ENCODE results near the gene RASGRF2. TPM values are rescaled to one million over a fixed set of nuclear protein-coding genes. Genes with fewer than 3 reads are reported as not detected.
"Not testable (repeated sequence)": the region's sequence is repeated elsewhere in the genome, so short reads cannot be mapped to it uniquely, and the experiment has no call there.

The RASGRF2 gene
- total and polyA plus RNA-seq, 10 donors, result 0.74 to 13.9 (median 8.8) TPM

DNA sequence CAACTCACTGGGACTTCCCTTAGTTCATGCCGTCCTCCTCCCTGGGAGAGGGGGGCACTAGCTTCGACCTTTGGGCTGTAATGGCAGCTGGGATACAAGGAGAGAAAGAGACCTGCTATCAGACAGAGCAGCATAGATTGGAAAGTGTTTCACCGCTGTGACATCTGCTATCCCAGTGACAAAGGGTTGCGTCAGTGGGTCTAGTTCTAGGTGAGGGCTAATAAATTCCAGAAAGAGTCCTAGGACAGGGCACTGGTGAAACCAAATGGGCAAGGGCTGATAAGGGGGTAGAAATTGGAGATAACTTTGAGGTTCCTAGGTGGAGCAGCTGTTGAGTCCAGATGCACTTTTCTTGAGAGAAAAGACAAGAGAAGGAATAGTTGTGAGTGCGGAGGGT, 62.5 kb downstream of the RASGRF2 start:
- Histone ChIP-seq H3K36me3 (no peaks in the 10 kb centered on the region), H3K4me3 (no peak overlapping the region)
- intact Hi-C loops (cut with DNase I; ENCODE audit: low total_unique reads), result no loop called here

DNA sequence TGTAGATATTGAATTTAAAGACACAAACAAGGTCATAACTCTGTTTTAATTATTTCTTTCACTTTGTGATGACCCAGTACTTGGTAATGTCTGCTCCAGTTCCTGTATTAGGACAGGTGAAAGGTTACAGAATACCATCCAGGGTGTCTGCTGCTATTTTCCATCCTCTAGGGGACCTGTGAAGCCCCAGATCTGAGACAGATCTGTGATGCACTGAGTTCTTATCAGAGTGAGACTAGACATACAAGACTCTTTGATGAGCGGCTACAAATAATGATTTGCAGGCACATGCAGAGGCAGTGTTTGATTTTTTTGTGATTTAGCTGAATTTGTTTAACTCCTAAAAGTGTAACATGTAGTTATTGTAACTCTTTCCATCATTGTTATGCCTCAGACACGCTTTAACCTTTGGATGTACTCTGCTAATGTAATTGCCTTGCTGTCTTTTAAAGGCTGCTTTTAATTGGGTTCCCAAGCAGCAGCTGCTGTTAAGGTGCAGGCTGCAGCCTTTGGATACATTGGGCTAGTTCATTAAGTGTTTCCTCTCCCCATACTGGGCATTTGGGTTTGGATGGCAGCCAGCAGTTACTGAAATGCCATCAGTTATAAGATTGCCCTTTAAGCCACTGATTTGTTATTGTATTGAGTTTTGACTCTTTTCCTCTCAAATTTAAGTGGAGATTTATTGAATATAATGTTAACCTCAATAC, 63.3 kb downstream of the RASGRF2 start:
- Histone ChIP-seq H3K27ac (no peak overlapping the region), H3K9me3 (no peaks in the 10 kb centered on the region), H3K4me3 (no peak overlapping the region), H3K4me1 (peaks cover 0 to 12% (median 0%) of the 10 kb centered on the region in 6 donors), H3K36me3 (no peaks in the 10 kb centered on the region), H3K27me3 (replicated peaks in 1 of 7) (peaks cover 0 to 3% (median 0%) of the 10 kb centered on the region in 7 donors)
- TF ChIP-seq CTCF (IDR thresholded peaks at IDR 0.05 in 8 of 11, conservative IDR thresholded peaks at IDR 0.05 in 3 of 11), result no peak
- TF ChIP-seq POLR2AphosphoS5 (IDR thresholded peaks at IDR 0.05), result no peak
- TF ChIP-seq POLR2A (IDR thresholded peaks at IDR 0.05), result no peak
- WGBS, 5 donors, result 74 to 92% (median 85%) methylated on average over 2 of the region's 2 CpGs
- intact Hi-C loops (cut with DNase I; ENCODE audit: low total_unique reads), result no loop called here
- DNase-seq, result no peak

More for the DNA sequence above, 62.5 kb downstream of the RASGRF2 start:
- peaks cover 0 to 3% (median 0%) of the 10 kb centered on the region in 7 donors for H3K27me3 ChIP-seq (replicated peaks in 1 of 7)
- H3K27ac ChIP-seq, result no peak overlapping the region
- WGBS, 5 donors, result 86 to 94% (median 89%) methylated on average over 5 of the region's 5 CpGs
- DNase-seq, result no peak
- H3K4me1 ChIP-seq, result peaks cover 0 to 12% (median 0%) of the 10 kb centered on the region in 6 donors
- TF ChIP-seq CTCF (IDR thresholded peaks at IDR 0.05 in 8 of 11, conservative IDR thresholded peaks at IDR 0.05 in 3 of 11), result no peak
- TF ChIP-seq POLR2AphosphoS5 (IDR thresholded peaks at IDR 0.05), result no peak
- TF ChIP-seq POLR2A (IDR thresholded peaks at IDR 0.05), result no peak
- H3K9me3 ChIP-seq, result no peaks in the 10 kb centered on the region

- Histone ChIP-seq H3K9me3 (peaks cover 0 to 6% (median 0%) of the 10 kb centered on the region in 8 donors), H3K36me3 (no peaks in the 10 kb centered on the region), H3K27ac (no peak overlapping the region), H3K4me1 (peaks cover 0 to 4% (median 0%) of the 10 kb centered on the region in 6 donors), H3K27me3 (replicated peaks in 1 of 7) (peaks cover 0 to 6% (median 0%) of the 10 kb centered on the region in 7 donors), H3K4me3 (no peak overlapping the region)
- 84 to 90% (median 88%) methylated on average over 5 of the region's 5 CpGs for WGBS, 5 donors
- TF ChIP-seq CTCF (IDR thresholded peaks at IDR 0.05 in 8 of 11, conservative IDR thresholded peaks at IDR 0.05 in 3 of 11) (no peak), POLR2AphosphoS5 (IDR thresholded peaks at IDR 0.05) (no peak), POLR2A (IDR thresholded peaks at IDR 0.05) (no peak)
- DNase-seq, result no peak
- intact Hi-C loops (cut with DNase I; ENCODE audit: low total_unique reads), result no loop called here
Measured at GRCh38 chr5:81027481-81028058, 67.4 kb downstream of the RASGRF2 start.

DNA sequence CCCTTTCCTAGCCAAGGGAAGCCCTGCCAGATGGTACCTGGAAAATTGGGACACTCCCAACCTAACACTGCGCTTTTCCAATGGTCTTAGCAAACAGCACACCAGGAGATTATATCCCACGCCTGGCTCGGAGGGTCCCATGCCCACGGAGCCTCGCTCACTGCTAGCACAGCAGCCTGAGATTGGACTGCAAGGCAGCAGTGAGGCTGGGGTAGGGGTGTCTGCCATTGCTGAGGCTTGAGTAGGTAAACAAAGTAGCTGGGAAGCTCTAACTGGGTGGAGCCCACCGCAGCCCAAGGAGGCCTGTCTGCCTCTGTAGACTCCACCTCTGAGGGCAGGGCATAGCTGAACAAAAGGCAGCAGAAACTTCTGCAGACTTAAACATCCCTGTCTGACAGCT, 68.7 kb downstream of the RASGRF2 start:
- DNase-seq; H3K9me3 ChIP-seq; intact Hi-C loops (cut with DNase I; ENCODE audit: low total_unique reads); H3K4me3 ChIP-seq; H3K36me3 ChIP-seq; H3K27me3 ChIP-seq (replicated peaks in 1 of 7); H3K4me1 ChIP-seq; H3K27ac ChIP-seq: not testable (repeated sequence)
- WGBS, 5 donors, result 95 to 100% (median 95%) methylated on average over 4 to 6 of the region's 6 CpGs

DNA sequence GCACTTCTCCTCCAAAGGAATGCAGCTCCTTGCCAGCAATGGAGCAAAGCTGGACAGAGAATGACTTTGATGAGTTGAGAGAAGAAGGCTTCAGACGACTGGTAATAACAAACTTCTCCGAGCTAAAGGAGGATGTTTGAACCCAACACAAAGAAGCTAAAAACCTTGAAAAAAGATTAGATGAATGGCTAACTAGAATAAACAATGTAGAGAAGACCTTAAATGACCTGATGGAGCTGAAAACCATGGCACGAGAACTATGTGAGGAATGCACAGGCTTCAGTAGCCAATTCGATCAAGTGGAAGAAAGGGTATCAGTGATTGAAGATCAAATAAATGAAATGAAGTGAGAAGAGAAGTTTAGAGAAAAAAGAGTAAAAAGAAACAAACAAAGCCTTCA, 69.6 kb downstream of the RASGRF2 start:
- H3K36me3 ChIP-seq; H3K27me3 ChIP-seq (replicated peaks in 1 of 7); H3K4me1 ChIP-seq; H3K27ac ChIP-seq; H3K9me3 ChIP-seq; H3K4me3 ChIP-seq; intact Hi-C loops (cut with DNase I; ENCODE audit: low total_unique reads); DNase-seq: not testable (repeated sequence)
- 83 to 93% (median 86%) methylated on average over 4 of the region's 4 CpGs for WGBS, 5 donors

- 83 to 91% (median 86%) methylated on average over 3 of the region's 3 CpGs for WGBS, 5 donors
- H3K4me3 ChIP-seq; H3K27ac ChIP-seq; H3K4me1 ChIP-seq; intact Hi-C loops (cut with DNase I; ENCODE audit: low total_unique reads); H3K36me3 ChIP-seq; H3K27me3 ChIP-seq (replicated peaks in 1 of 7); DNase-seq: not testable (repeated sequence)
- peaks cover 0 to 15% (median 8%) of the 10 kb centered on the region in 8 donors for H3K9me3 ChIP-seq
Measured at GRCh38 chr5:81030236-81031034, 70.3 kb downstream of the RASGRF2 start.

Measured in spleen (tissue), 11 donors.